ENCODE measurements around the gene NEIL3.
A peak's percentile ranks its signal among the peaks of the same experiment; 100 is the strongest.

The NEIL3 gene

GRCh38 chr4:177309522-177310371 is at the start of gene NEIL3:
Gene NEIL3, plus strand, starts transcription at chr4:177309874. Its CDS starts 80 bp downstream, at chr4:177309954.
- DNase-seq, result peak; percentile 97

GRCh38 chr4:177263818-177264217 is 45.9 kb upstream of the NEIL3 start:
- no peak for DNase-seq

GRCh38 chr4:177264788-177265422 is 44.8 kb upstream of the NEIL3 start:
- no peak for DNase-seq

GRCh38 chr4:177265729-177266128 is 43.9 kb upstream of the NEIL3 start:
- no peak for DNase-seq

GRCh38 chr4:177266506-177266905 is 43.2 kb upstream of the NEIL3 start:
- DNase-seq, result no peak

GRCh38 chr4:177267911-177268310 is 41.8 kb upstream of the NEIL3 start:
- DNase-seq, result peak; percentile 51

- DNase-seq, result no peak
Measured at GRCh38 chr4:177271091-177271490, 38.6 kb upstream of the NEIL3 start.

- no peak for DNase-seq
Measured at GRCh38 chr4:177271915-177272766, 37.5 kb upstream of the NEIL3 start.

GRCh38 chr4:177275999-177276398 is 33.7 kb upstream of the NEIL3 start:
- DNase-seq, result no peak

- DNase-seq, result peak; percentile 12
Measured at GRCh38 chr4:177281351-177281909, 28.2 kb upstream of the NEIL3 start.

- no peak for DNase-seq
Measured at GRCh38 chr4:177282284-177282835, 27.3 kb upstream of the NEIL3 start.

- no peak for DNase-seq
Measured at GRCh38 chr4:177283167-177283566, 26.5 kb upstream of the NEIL3 start.

GRCh38 chr4:177285953-177286352 is 23.7 kb upstream of the NEIL3 start:
- DNase-seq, result no peak

- DNase-seq, result peak; percentile 24
Measured at GRCh38 chr4:177287255-177287654, 22.4 kb upstream of the NEIL3 start.

- DNase-seq, result no peak
Measured at GRCh38 chr4:177288335-177288734, 21.3 kb upstream of the NEIL3 start.

- DNase-seq, result no peak
Measured at GRCh38 chr4:177290780-177291179, 18.9 kb upstream of the NEIL3 start.

GRCh38 chr4:177292171-177292570 is 17.5 kb upstream of the NEIL3 start:
- no peak for DNase-seq

- DNase-seq, result no peak
Measured at GRCh38 chr4:177293208-177294033, 16.3 kb upstream of the NEIL3 start.

GRCh38 chr4:177297785-177298391 is 11.8 kb upstream of the NEIL3 start:
- no peak for DNase-seq

GRCh38 chr4:177301126-177301639 is 8.5 kb upstream of the NEIL3 start:
- DNase-seq, result no peak

Data from hematopoietic multipotent progenitor cell treated with erythropoietin and hydrocortisone succinate and interleukin-3 and kit ligand, for 6 days (in vitro differentiated cells).